ENCODE data around the gene UVRAG.
A peak's percentile ranks its signal among the peaks of the same experiment; 100 is the strongest.

The UVRAG gene

GRCh38 chr11:75884321-75884720 is 69.3 kb downstream of the UVRAG start:
- DNase-seq: no peak

GRCh38 chr11:75888416-75888815 is 73.4 kb downstream of the UVRAG start:
- no peak for DNase-seq

- DNase-seq: no peak
Measured at GRCh38 chr11:75891947-75892739, 77.1 kb downstream of the UVRAG start.

- no peak for DNase-seq
Measured at GRCh38 chr11:75893251-75893650, 78.2 kb downstream of the UVRAG start.

GRCh38 chr11:75894036-75894585 is 79.1 kb downstream of the UVRAG start:
- DNase-seq: no peak

GRCh38 chr11:75896843-75897419 is 81.9 kb downstream of the UVRAG start:
- DNase-seq: peak; percentile 38

GRCh38 chr11:75898871-75899270 is 83.9 kb downstream of the UVRAG start:
- no peak for DNase-seq

GRCh38 chr11:75899806-75900205 is 84.8 kb downstream of the UVRAG start:
- no peak for DNase-seq

GRCh38 chr11:75900848-75901247 is 85.8 kb downstream of the UVRAG start:
- DNase-seq: no peak

- no peak for DNase-seq
Measured at GRCh38 chr11:75902631-75903030, 87.6 kb downstream of the UVRAG start.

GRCh38 chr11:75903276-75903675 is 88.3 kb downstream of the UVRAG start:
- DNase-seq: no peak

GRCh38 chr11:75905434-75905833 is 90.4 kb downstream of the UVRAG start:
- no peak for DNase-seq

- no peak for DNase-seq
Measured at GRCh38 chr11:75907906-75908527, 93.0 kb downstream of the UVRAG start.

- DNase-seq: no peak
Measured at GRCh38 chr11:75910426-75911145, 95.6 kb downstream of the UVRAG start.

GRCh38 chr11:75911459-75911858 is 96.4 kb downstream of the UVRAG start:
- no peak for DNase-seq

- no peak for DNase-seq
Measured at GRCh38 chr11:75913984-75914383, 99.0 kb downstream of the UVRAG start.

- DNase-seq: no peak
Measured at GRCh38 chr11:75916882-75917281, 101.9 kb downstream of the UVRAG start.

- no peak for DNase-seq
Measured at GRCh38 chr11:75918331-75918730, 103.3 kb downstream of the UVRAG start.

- DNase-seq: no peak
Measured at GRCh38 chr11:75919525-75919924, 104.5 kb downstream of the UVRAG start.

- no peak for DNase-seq
Measured at GRCh38 chr11:75920848-75921247, 105.8 kb downstream of the UVRAG start.

- DNase-seq: no peak
Measured at GRCh38 chr11:75921808-75922207, 106.8 kb downstream of the UVRAG start.

GRCh38 chr11:75924966-75925784 is 110.2 kb downstream of the UVRAG start:
- no peak for DNase-seq
